OCI-M1 (cell line): ENCODE results near the gene PCSK4.
A peak's percentile ranks its signal among the peaks of the same experiment; 100 is the strongest.

Experiments
- DNase-seq: peaks from one replicate; lab custom pipeline; 2025; lab: John Stamatoyannopoulos, UW

The PCSK4 gene

GRCh38 chr19:1438035-1438932 lies 51.9 kb downstream of the PCSK4 start, which contains the start of gene RPS15:
TSS of gene RPS15 (plus strand) at chr19:1438396. CDS start at chr19:1438426, 30 bp downstream.
- peak; percentile 92 for DNase-seq

GRCh38 chr19:1437609-1438008 lies 52.5 kb downstream of the PCSK4 start:
- DNase-seq = no peak

GRCh38 chr19:1435378-1435989 lies 54.7 kb downstream of the PCSK4 start:
- DNase-seq = no peak

- DNase-seq = no peak
Observed at GRCh38 chr19:1434577-1435060, 55.5 kb downstream of the PCSK4 start.

GRCh38 chr19:1434040-1434366 lies 56.1 kb downstream of the PCSK4 start:
- DNase-seq = no peak

GRCh38 chr19:1433119-1434039 lies 56.8 kb downstream of the PCSK4 start:
- DNase-seq = no peak

- DNase-seq = no peak
Observed at GRCh38 chr19:1432507-1432887, 57.7 kb downstream of the PCSK4 start.

- no peak for DNase-seq
Observed at GRCh38 chr19:1431759-1432506, 58.2 kb downstream of the PCSK4 start.
